ENCODE data around the gene KDM2B. TPM values are rescaled to one million over a fixed set of nuclear protein-coding genes. Genes with fewer than 3 reads are reported as not detected.
"Not testable (repeated sequence)": the region's sequence is repeated elsewhere in the genome, so short reads cannot be mapped to it uniquely, and the experiment has no call there.

Gene KDM2B
- total RNA-seq, 1 experiment from 2014 or later = 18.4 TPM

DNA sequence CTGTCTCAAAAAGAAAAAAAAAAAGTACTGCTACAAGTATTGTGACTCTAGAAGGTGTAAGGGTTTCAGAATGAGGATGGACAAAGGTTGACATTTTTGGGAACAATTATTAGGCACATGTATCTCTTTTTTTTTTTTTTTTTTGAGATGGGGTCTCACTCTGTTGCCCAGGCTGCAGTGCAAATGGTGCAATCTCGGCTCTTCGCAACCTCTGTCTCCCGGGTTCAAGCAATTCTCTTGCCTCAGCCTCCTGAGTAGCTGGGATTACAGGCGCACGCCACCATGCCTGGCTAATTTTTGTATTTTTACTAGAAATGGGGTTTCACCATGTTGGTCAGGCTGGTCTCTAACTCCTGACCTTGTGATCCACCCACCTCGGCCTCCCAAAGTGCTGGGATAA lies 195.9 kb downstream of the KDM2B start:
- not testable (repeated sequence) for DNase-seq (ENCODE audit: low spot score)

GRCh38 chr12:121383601-121384021 lies 197.2 kb downstream of the KDM2B start:
- DNase-seq (ENCODE audit: low spot score) = no peak

DNA sequence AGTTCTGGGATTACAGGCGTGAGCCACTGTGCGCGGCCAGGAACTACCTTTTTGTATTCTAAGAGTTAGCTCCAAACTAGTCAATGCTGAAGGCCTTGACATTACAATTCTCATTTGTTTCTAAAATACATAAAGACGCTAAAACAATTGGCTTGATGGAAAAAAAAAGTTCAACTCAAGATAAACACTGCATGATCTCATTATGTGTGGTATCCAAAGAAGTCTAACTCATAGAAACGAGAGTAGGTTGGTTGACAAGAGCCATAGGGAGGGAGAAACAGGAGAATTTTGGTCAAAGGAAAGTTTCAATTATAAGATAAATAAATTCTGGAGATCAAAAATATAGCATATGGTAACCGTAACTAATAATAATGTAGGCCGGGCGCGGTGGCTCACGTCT lies 200.9 kb downstream of the KDM2B start:
- DNase-seq (ENCODE audit: low spot score) = no peak

Other genes with a start within 250 kb of the KDM2B start
- 128 and 134 TPM in 2 replicates for gene ANAPC5, start 228.6 kb downstream of the KDM2B start, total RNA-seq (2014; rRNA removed; shearing (Covaris generic))
- 51.1 and 54.5 TPM in 2 replicates for gene RNF34, start 180.9 kb downstream of the KDM2B start, total RNA-seq (2014; rRNA removed; shearing (Covaris generic))
- 4.4 and 8.5 TPM in 2 replicates for gene ORAI1, start 45.5 kb upstream of the KDM2B start, total RNA-seq (2014; rRNA removed; shearing (Covaris generic))
- 0.23 TPM in 1 of 2 replicates, not detected in the other for gene MORN3, start 88.6 kb upstream of the KDM2B start, total RNA-seq (2014; rRNA removed; shearing (Covaris generic))
- 5.0 and 8.9 TPM in 2 replicates for gene TMEM120B, start 131.7 kb upstream of the KDM2B start, total RNA-seq (2014; rRNA removed; shearing (Covaris generic))
- gene RHOF, start 212.7 kb upstream of the KDM2B start, total RNA-seq (2014; rRNA removed; shearing (Covaris generic)) = 0.99 and 3.3 TPM in 2 replicates
- gene SETD1B, start 223.0 kb upstream of the KDM2B start, total RNA-seq (2014; rRNA removed; shearing (Covaris generic)) = 1.2 and 2.1 TPM in 2 replicates